Prostate gland (tissue), 2 donors: ENCODE data around the gene KRTAP4-6.

Experiments used
- CTCF ChIP-seq, 4 experiments: fragments of 200-600 bp in 2 of 4; fragments of 450-650 bp in 2 of 4; sonication (generic) in 2 of 4; IDR thresholded peaks; 1 replicate in 3 of 4; 2 replicates in 1 of 4; pipeline ENCODE4 v1.5.1; 2016 to 2019; ENCODE audit warnings: antibody characterized with exemption in 4 of 4, mild to moderate bottlenecking in 2 of 4, moderate library complexity in 2 of 4
- POLR2A ChIP-seq: fragments of 450-650 bp; IDR thresholded peaks from one replicate; pipeline ENCODE4 v1.6.1; 2016; ENCODE audit warnings: antibody characterized with exemption, mild to moderate bottlenecking
- POLR2AphosphoS5 ChIP-seq: sonication (generic); formaldehyde crosslinking; IDR thresholded peaks from one replicate; pipeline ENCODE4 v1.6.1; 2017; ENCODE audit warnings: antibody characterized with exemption

DNA sequence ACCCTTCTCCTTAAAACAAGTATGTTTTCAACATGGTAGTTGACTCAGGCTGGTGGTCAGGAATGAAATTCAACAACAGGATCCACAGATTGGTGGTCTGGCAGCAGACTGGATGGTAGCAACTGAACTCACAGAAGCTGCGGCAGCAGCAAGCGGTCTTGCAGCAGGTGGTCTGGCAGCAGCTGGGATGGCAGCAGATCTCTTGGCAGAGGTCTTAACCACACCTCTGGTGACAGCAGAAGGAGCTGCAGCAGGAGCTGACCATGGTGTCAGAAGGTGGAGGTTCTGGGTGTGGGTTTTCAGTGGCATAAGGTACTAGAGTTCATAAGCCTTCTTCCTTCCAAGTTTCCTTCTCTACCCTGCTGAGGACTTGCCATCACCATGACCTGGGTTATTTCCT is 46.5 kb upstream of the KRTAP4-6 start:
- TF ChIP-seq CTCF (IDR thresholded peaks at IDR 0.05) (no peak), POLR2A (no peak), POLR2AphosphoS5 (no peak)
